Nephron progenitor cell (in vitro differentiated cells): ENCODE results near the gene ASIP.

Source experiments
- DNase-seq: peaks from one replicate; pipeline ENCODE4 v3.0.0; 2021
- H3K27ac Mint-ChIP-seq: 2 replicates; pipeline ENCODE4 v1.8.0; 2021; ENCODE audit warnings: mild to moderate bottlenecking, moderate library complexity, mixed read lengths
- H3K27me3 Mint-ChIP-seq: 2 replicates; pipeline ENCODE4 v1.8.0; 2021; ENCODE audit warnings: mild to moderate bottlenecking, low read depth, mixed read lengths; ENCODE audit not compliant: poor library complexity
- H3K36me3 Mint-ChIP-seq: 2 replicates; pipeline ENCODE4 v1.8.0; 2021; ENCODE audit warnings: low read depth, mixed read lengths
- H3K4me1 Mint-ChIP-seq: 2 replicates; pipeline ENCODE4 v1.8.0; 2021; ENCODE audit warnings: mixed read lengths
- H3K4me3 Mint-ChIP-seq: 2 replicates; pipeline ENCODE4 v1.8.0; 2021; ENCODE audit warnings: mild to moderate bottlenecking, moderate library complexity, mixed read lengths
- H3K9me3 Mint-ChIP-seq: 2 replicates; pipeline ENCODE4 v1.8.0; 2021; ENCODE audit warnings: mild to moderate bottlenecking, moderate library complexity, mixed read lengths
- CTCF ChIP-seq: fragments of 200-600 bp; sonication (generic); IDR thresholded peaks from 2 replicates; pipeline ENCODE4 v1.5.0; 2021; ENCODE audit warnings: antibody characterized with exemption

The ASIP gene

GRCh38 chr20:34312024-34312460 lies 70.8 kb downstream of the ASIP start:
- peak overlapping the region; percentile 57 for H3K4me3 Mint-ChIP-seq
- peaks cover 5% of the 10 kb centered on the region for H3K4me1 Mint-ChIP-seq
- H3K27ac Mint-ChIP-seq: no peak overlapping the region
- no peak for DNase-seq
- H3K36me3 Mint-ChIP-seq: no peaks in the 10 kb centered on the region
- no peak for TF ChIP-seq CTCF
- H3K9me3 Mint-ChIP-seq: no peaks in the 10 kb centered on the region
- peaks cover 57% of the 10 kb centered on the region for H3K27me3 Mint-ChIP-seq

DNA sequence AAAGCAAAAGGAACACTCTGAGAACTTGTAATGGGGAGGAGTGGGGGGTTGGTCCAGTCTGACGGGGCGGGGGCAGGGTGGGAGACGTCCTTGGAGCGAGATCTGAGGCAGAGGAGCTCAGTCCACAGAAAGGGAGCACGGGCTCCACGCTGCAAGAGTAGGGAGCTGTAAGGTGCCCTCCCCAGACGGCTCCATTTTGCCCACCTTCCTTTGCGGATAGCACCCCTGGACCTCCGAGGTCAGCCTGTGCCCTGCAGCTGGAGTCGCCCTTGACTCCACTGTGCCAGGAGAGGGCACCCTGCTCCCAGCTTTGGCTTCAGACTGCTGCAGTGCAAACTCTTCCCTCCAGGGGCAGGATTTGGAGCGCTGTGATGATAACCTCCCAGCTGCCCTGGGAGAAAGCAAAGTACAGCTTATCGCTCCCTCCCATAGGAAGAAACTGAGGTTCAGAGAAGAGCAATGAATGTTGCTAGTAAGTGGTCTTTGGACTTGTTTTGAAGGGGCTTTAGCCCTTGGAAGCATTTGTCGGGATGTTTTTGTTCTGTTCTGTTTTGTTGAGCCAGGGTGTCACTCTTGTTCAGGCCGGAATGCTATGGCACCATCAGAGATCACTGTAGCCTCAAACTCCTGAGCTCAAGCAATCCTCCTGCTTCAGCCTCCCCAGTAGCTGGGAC lies 71.5 kb downstream of the ASIP start:
- TF ChIP-seq CTCF: peak; percentile 98
- peak; percentile 87 for DNase-seq
- no peak overlapping the region for H3K27ac Mint-ChIP-seq
- peaks cover 57% of the 10 kb centered on the region for H3K27me3 Mint-ChIP-seq
- H3K4me1 Mint-ChIP-seq: peaks cover 5% of the 10 kb centered on the region
- H3K9me3 Mint-ChIP-seq: no peaks in the 10 kb centered on the region
- H3K36me3 Mint-ChIP-seq: no peaks in the 10 kb centered on the region
- peak overlapping the region; percentile 48 for H3K4me3 Mint-ChIP-seq

DNA sequence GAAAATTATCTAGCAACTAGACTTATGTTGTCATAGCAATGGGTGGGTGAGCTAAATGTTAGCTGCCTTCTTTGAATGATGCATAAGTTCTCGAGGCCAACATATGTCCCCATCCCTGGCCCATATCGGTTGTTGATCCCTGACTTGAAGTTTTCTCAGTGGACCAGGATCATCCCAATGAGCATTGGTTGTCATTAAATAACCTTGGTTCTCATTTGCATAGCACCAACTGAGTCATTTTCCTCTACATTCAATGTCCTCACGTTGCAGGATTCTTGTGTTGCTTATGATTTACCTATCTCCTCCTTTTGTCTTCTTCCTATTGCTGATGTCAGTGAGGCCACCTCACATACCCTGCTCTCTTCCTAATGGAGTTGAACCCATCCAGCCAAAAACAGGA lies 74.0 kb downstream of the ASIP start:
- Mint-ChIP-seq H3K36me3 (no peaks in the 10 kb centered on the region), H3K4me3 (no peak overlapping the region), H3K27ac (no peak overlapping the region), H3K27me3 (peaks cover 36% of the 10 kb centered on the region), H3K4me1 (peaks cover 5% of the 10 kb centered on the region), H3K9me3 (no peaks in the 10 kb centered on the region)
- DNase-seq: no peak
- TF ChIP-seq CTCF: no peak

- no peaks in the 10 kb centered on the region for H3K36me3 Mint-ChIP-seq
- no peak for DNase-seq
- H3K27me3 Mint-ChIP-seq: peaks cover 26% of the 10 kb centered on the region
- no peaks in the 10 kb centered on the region for H3K9me3 Mint-ChIP-seq
- no peak overlapping the region for H3K4me3 Mint-ChIP-seq
- H3K27ac Mint-ChIP-seq: no peak overlapping the region
- TF ChIP-seq CTCF: no peak
- H3K4me1 Mint-ChIP-seq: no peaks in the 10 kb centered on the region
These were observed 75.1 kb downstream of the ASIP start for GRCh38 chr20:34316196-34316814.
